Sigmoid colon (tissue), 4 donors: Measurements from ENCODE around the gene NELFCD.

Experiments
- CTCF ChIP-seq, 4 experiments: fragments of 450-650 bp in 3 of 4; fragments of 200-600 bp in 1 of 4; IDR thresholded peaks; one replicate each; pipeline ENCODE4 v1.5.1; 2016 to 2019; ENCODE audit warnings: antibody characterized with exemption in 4 of 4, mild to moderate bottlenecking in 3 of 4, moderate library complexity in 2 of 4
- EP300 ChIP-seq, 4 donors: sonication (generic); formaldehyde crosslinking; IDR thresholded peaks; one replicate each; pipeline ENCODE4 v1.6.1; 2017; ENCODE audit warnings: antibody characterized with exemption in 4 of 4
- POLR2A ChIP-seq, 2 donors: fragments of 450-650 bp; IDR thresholded peaks; one replicate each; pipeline ENCODE4 v1.6.1; 2016; ENCODE audit warnings: antibody characterized with exemption in 2 of 2, mild to moderate bottlenecking in 2 of 2, moderate library complexity in 2 of 2
- POLR2AphosphoS5 ChIP-seq, 4 donors: sonication (generic); formaldehyde crosslinking; IDR thresholded peaks; one replicate each; pipeline ENCODE4 v1.6.1; 2017; ENCODE audit warnings: antibody characterized with exemption in 4 of 4

DNA sequence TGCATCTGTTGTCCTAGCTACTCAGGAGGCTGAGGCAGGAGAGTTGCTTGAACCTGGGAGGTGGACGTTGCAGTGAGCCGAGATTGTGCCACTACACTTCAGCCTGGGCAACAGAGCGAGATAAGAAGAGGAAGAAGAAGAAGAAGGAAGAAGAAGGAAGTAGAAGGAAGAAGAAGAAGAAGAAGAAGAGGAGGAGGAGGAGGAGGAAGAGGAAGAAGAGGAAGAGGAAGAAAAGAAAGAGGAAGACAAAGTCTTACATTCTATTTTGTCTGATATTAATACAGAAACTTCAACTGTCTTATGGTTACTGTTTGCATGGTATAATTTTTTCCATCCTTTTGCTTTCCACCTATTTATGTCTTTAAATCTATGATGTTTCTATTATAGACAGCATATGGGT is 7.2 kb upstream of the NELFCD start:
- no peak for TF ChIP-seq CTCF (IDR thresholded peaks at IDR 0.05)
- TF ChIP-seq POLR2A (IDR thresholded peaks at IDR 0.05), result no peak
- TF ChIP-seq POLR2AphosphoS5 (IDR thresholded peaks at IDR 0.05), result no peak
- no peak for TF ChIP-seq EP300 (IDR thresholded peaks at IDR 0.05)
